G401 (cell line): ENCODE measurements around the gene HIP1R. TPM values are rescaled to one million over a fixed set of nuclear protein-coding genes. Genes with fewer than 3 reads are reported as not detected.
"Not testable (repeated sequence)": the region's sequence is repeated elsewhere in the genome, so short reads cannot be mapped to it uniquely, and the experiment has no call there.

Source experiments
- DNase-seq: peaks from one replicate; pipeline ENCODE4 v3.0.0-alpha.2; 2015; ENCODE audit warnings: low spot score
- in situ Hi-C: cut with HindIII; loops from 2 replicates; pipeline ENCODE4 v1.10.0; 2016; ENCODE audit warnings: low sequenced_read_pairs, mixed read lengths
- total RNA-seq: library from RNA; depleted of rRNA; stranded (reverse); fragments of >200 nt; shearing (Covaris generic); gene quantifications from 2 replicates; pipeline ENCODE4 v1.2.3, GENCODE V29; 2014

HIP1R gene
- total RNA-seq, 1 experiment from 2014 or later, result 19.3 TPM

DNA sequence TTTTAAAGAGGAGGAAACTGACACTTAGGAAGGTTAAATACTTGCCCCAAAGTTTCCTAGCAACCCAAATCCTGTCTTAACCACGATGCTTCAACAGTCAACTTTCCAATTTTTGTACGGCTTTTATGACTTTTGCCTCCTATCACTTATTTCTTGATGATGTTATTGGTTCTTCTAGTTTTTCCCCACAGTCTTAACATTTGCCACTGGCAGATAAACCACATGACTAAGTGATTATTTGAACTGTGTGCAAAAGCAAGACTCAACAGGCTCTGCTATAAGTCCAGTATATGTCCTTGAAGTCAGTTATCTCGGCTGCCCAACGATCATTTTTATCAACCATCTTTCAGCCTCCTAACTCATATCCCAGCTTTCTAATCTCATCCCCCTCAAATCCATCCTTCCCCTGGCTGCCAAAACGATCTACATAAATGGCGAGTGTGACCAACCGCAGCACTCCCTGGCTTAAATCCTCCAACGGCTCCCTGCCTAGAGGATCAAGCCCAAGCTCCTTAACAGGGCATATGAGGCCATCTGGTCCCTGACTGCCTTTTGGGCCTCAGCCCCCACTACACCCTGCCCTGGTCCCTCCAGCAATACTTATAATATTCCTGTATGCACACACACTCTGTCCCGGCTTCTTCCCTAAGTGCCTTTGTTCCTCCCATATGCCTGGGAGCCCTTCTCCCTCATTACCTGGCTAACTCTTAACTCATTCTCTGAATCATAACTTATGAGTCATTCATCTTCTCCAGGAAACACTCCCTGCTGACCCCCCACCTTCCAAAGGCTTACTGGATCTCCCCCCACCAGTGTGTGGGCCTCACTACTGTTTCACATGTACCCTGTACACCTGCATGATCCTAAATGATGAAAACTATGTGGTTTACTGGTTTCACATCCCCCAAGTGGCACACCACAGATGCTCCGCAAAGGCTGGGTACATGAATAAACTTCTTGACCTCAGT, 51.9 kb downstream of the HIP1R start:
- no peak for DNase-seq
- in situ Hi-C loops, result no loop called here

DNA sequence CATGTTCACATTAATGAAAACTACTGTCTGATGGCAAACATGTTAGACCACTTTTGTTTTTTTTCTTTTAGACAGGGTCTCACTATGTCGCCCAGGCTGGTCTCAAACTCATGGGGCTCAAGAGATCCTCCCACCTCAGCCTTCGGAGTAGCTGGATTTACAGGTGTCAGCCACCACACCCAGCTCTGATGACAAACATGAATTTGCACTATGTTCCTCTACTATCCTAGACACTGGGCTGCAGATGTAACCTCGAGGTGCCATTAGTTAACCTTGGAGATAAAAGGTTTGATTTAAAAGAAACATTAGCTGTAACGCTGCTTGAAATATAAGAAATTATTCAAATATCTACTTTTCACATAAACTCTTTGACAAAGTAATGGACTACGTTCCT, 52.6 kb downstream of the HIP1R start:
- DNase-seq, result no peak
- in situ Hi-C loops, result no loop called here

DNA sequence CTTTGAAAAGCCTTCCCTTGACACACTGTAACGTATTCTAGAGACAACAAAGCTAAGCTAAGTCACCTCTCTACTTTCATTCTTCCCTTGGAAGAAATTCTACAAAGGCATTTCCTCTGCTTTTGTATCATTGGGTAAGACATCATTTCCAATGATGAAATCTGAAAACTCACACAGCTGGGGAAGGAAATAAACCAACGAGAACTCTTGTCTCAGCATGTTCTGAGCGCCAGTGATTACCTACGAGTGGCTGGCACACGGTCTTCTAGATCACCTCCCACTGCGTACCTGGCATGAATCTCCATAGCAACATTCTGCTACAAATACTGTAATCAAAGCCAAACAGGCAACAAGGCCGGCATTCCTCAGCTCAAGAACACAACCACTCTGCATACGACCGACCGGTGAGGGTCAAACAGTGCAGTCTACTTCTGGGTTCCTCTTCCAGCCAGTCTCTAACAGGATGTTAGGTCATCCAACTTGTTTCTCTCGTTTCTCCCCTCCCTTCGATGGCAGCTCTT, 53.0 kb downstream of the HIP1R start:
- in situ Hi-C loops, result no loop called here
- DNase-seq, result peak; percentile 85

DNA sequence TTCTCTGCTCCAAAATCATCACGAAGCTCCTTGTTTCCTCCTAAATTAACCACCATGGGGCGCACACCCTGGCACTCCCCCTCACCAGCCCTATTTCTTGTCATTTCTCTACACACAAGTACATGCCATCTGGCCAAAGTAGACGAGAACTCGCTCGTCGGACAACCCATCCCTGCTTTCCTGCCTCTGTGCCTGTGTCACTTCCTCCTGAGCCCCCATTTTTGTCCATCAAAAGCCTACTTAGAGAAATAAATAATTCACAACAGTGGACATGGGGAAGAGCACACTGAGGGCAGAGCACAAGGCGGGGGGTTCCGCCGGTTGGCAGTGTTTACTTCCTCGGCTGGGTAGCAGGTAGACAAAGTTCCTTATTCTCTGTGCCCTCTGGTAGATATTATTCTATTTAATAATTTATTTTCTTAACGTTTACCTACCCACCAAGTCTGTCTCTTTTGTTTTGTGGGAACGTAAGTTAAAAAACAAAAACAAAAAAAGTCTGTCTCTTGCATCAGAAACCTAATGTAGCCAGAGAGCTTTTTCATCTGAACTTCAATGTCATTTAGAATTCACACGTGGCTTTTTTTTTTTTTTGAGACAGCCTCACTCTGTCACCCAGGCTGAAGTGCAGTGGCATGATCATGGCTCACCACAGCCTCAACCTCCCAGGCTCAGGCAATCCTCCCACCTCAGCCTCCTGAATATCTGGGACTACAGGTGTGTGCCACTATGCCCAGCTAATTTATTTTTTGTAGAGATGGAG, 54.7 kb downstream of the HIP1R start:
- no peak for DNase-seq
- in situ Hi-C loops, result no loop called here

DNA sequence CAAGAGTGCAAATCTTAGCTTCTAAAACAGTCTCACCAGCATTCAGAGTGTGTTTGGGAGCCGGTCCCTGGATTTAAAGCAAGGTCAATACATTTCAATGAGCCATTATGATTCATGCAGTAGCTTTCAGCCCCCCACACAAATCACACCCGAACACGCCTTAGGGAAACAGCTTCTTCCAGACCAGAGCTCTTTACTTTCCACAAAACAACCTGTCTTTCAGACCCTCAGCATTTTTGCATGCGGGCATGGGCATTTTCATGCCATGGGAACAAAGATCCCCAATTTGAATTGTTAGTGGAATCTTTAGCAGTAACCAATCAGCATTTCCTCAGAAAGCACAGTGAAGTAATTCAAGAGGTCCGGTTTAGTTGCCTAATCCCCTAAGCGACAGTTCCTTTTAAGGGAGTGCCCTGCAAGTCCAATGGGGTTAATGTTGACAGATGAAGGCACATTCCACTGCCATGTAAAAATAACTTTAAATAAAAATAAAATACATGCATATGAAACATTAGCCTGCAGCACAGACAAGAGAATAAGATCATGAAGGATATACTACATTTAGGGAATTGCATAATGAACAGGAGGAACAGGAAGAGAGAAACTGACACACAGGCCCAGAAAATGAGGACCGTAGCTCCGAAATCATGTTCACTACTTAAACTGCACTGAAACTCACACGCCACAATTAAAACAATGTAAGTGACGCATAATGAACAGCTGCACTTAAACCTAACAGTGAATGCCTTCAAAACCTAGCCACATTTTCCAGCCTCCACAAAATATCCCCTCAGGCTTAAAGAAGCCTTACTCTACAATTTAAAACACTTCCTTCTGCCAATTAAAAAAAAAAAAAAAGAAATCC, 56.6 kb downstream of the HIP1R start:
- in situ Hi-C loops, result no loop called here
- DNase-seq, result no peak

DNA sequence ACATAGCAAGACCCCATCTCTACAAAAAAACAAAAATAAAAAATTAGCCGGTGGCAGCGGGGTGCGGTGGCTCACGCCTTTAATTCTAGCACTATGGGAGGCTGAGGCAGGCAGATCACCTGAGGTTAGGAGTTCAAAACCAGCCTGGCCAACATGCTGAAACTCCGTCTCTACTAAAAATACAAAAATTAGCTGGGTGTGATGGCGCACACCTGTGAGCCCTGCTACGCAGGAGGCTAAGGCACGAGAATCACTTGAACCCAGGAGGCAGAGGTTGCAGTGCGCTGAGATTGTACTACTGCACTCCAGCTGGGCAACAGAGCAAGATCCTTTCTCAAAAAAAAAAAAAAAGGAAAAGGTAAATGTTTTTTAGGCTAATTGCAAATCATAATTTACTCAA, 57.5 kb downstream of the HIP1R start:
- in situ Hi-C loops, DNase-seq: not testable (repeated sequence)

DNA sequence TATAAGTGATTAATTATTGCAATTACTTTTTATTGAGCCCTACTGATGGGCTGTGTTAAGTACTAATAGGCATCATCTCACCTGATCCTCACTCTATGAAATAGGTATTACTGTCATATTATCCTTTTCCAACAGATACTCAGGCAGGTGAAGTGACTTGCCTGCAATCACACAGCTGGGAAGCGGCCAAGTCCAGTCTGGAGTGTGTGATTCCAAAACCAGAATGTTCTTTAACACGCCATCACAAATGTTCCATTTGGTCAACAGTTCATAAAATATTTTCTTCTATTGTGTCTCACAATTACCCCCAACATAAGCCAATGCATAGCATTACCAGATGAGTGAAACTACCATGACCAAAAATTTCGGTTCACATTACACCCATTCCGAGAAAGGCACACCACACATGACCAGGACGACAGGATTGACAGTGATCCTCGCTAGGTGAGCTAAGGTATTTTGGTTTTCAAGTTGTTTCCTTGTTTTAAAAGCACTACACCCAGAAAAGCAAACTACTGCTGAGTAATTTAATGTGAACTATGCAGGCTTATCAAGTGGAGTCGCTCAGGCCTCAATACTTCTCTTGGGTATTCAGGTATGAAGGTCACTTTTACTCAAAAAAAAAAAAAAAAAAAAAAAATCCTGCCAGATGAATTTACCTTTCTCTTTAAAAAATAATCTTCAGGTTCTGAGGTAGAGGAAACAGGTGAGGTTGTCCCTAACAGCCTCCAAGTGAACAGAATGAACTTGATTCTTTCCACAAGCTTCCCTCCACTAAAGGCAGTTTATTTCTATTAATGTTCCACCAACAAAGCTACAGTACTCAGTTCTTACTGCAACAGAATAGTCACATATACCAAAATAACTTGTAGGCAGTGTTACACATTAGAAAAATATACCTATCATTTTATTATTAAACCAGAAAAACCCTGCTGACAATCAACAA, 58.2 kb downstream of the HIP1R start:
- in situ Hi-C loops, result no loop called here
- no peak for DNase-seq

DNA sequence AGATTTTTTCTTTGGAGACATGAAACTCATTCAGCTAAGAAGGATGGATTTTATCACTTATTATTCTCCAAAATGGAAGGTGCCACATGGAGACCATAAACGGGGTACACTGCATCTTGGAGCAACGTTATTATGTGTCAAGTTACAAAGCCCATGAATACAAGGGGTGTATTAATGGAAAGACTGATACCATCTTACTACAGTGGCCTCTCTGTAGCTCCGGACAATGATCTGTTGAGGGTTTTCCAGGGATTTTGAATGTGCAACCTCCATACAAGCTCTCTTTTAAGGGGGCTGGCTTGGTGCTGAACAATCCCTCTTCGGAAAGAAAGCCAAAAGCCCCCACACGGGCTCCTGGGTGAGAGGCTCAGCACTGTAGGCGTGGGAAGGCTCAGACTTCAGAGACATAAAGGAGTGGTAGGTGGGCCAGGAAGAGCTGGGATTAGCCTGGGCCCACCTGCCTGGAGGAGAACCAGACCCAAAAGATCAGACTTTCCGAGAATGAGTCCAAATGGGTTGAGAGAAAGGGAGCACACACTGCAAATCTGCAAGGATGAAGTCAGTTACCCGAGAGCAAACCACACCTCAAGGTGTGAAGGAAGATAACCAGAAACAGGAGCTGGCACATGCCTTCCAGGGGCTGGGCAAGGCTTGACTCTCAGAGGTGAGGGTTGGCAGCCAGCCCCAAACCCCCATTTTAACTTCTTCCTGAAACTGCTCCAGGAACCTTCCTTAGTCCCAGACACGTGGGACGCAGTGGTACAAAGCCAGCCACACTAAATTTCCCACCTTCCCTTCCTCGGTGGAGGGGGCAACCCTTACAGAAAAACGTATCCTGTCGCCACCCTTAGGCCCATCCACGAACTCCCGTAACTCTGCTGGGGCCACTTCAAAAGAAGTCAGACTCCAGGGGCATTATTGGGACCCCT, 59.2 kb downstream of the HIP1R start:
- in situ Hi-C loops, result no loop called here
- DNase-seq, result no peak

DNA sequence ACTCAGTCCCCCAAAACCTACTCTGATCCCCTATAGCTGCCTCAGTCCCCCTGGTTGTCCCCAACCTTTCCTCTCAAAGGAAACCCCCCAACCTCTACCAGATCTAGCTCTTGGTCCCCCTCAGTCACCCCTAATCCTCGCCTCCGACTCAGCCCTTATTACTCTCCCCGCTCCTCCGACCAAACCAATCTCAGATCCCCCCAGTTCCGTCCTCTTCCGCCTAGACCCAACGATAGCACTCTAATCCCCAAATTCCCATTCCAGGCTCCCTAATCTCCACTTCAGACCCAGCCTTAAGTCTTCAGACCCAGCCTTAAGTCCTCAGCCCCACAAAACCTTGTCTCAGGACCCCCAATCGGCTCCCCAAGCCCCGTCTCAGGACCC, 60.1 kb downstream of the HIP1R start:
- no peak for DNase-seq
- in situ Hi-C loops, result no loop called here

DNA sequence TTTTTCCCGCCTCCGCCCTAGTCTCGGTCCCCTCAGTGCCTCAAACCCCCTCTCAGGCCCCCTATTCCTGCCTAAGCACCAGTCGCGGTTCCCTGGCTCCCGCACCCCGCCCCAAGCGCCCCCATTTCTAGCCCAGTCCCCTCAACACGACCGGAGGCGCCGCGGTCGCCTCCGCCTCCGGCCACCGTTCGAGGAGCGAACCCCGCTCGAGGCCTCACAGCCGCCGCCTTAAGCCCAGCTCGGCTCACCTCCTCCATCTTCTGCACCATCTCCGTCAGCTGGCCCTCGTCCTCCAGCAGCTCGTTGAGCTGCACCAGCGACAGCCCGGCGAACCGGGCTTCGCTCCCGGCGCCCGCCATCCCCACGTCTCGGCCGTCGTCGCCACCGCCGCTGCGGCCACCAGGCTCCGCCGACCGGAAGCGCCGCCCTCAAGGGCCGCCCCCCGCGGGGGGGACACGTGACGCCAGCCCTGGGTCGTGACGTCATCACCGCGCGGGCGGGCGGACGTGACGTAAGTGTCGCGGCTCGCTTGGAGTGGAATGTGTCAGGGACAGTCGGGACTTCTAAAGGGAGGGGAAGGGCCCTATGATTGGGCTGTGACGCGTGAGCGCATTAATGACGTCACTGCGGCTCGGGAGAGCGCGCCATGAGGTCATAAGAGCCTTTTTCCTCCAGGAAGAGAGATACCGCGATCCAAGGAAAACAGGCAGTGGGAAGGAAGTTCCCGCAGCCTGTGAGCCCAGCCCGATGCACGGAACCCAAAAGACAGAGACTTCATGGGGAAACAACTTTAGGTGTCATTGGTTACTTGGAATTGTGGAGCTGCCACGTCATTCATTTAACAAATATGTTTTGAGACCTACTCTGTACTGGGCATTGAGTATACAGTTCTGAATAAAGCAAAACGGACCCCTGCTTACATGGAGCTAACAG, 60.7 kb downstream of the HIP1R start, which contains the start of gene VPS37B:
TSS of gene VPS37B (minus strand) at position 421 of the 933 bp plus-strand sequence. CDS start at position 359, 62 bp downstream.
- DNase-seq, result peak; percentile 72
- in situ Hi-C loops, result no loop called here

DNA sequence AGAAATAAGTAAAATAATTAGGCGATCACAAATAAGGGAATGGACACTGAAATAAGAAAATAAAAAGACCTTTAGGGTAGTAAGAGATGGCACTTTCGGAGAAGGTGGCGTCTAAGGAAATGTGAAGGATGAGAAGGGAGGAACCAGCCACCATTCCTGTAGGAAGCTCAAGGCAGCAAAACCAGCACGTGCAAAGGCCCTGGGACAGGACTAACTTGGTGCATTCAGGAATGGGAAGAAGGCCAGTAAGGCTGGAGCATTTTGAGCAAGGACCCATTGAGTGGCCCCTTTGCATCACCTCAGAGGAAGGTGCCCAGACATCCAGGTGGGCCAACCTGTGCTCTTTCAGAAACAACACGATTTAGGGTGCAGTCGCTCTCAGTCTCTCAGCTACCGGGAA, 61.4 kb downstream of the HIP1R start:
- DNase-seq, result no peak
- in situ Hi-C loops, result no loop called here

DNA sequence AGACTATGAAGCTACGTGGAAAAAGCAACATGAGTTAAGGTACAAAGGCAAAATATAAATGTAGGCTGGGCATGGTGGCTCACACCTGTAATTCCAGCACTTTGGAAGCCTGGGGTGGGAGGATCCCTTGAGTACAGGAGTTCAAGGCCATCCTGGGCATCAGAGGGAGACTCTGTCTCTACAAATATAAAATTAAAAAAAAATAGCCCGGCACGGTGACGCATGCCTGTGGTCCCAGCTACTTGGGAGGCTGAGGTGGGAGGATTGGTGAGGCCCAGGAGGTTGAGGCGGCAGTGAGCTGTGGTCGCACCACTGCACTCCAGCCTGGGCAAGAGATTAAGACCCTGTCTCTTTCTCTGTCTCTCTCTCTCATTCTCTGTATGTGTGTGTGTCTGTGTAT, 64.6 kb downstream of the HIP1R start:
- DNase-seq, result no peak
- in situ Hi-C loops, result no loop called here

DNA sequence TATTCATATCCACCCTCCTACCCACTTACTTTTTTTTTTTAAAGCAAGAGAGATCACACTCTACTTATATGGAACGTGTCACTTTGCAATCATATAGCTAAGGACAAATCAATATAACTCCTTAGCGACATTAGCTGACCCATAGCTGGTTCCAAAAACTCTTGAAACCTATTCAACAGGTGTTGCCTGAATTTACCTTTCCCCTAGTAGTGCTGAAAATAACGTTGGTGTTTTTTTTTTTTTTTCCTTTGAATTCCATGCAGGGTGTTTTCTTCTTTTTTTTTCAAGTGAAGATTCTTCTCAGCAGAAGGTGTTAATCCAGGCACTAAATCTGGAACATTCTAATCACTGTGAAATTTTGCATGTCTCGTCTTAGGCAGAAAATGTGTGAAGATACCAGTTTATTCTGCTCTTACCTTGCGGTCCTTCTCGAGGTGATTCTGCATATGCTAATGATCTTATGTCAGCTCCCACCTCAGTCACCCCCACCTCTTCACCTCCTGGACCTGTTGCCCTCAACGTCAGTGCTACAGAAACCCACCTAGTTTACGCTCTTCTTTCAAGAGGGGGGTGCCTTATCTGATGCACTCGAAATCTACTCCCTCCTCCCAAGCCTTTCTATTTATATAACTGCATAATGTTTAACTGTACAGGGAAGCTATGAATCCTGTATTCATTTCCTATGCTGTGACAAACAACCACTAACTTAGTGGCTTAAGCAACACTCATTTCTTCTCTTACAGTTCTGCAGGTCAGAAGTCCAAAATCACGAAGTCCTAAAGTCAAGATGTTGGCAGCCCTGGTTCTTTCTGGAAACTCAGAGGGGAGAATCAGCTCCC, 67.8 kb downstream of the HIP1R start:
- in situ Hi-C loops, result no loop called here
- DNase-seq, result no peak

DNA sequence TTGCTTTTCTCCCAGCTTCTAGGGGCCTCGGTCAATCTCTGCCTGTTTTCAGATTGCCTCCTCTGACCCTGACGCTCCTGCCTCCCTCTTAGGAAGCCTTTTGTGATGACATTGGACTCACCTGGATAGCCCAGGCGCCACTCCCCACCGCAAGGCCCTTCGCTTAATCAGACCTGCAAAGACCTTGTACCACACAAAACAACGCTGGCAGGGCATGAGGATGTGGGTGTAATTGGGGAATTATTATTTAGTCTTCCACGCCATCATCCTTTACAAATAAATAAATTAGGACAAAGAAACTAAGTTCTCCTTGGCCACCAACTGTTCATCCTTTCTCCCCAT, 68.4 kb downstream of the HIP1R start:
- no peak for DNase-seq
- in situ Hi-C loops, result no loop called here

DNA sequence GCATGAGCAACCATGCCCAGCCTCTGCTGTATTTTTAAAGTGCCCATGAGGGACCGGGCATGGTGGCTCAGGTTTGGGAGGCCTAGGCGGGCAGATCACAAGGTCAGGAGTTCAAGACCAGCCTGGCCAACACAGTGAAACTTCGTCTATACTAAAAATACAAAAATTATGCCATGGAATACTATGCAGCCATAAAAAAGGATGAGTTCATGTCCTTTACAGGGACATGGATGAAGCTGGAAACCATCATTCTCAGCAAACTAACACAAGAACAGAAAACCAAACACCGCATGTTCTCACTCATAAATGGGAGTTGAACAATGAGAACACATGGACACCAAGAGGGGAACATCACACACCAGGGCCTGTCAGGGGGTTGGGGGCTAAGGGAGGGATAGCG, 70.0 kb downstream of the HIP1R start:
- DNase-seq, in situ Hi-C loops: not testable (repeated sequence)
